ENCODE data around the gene GJC1.

The GJC1 gene

DNA sequence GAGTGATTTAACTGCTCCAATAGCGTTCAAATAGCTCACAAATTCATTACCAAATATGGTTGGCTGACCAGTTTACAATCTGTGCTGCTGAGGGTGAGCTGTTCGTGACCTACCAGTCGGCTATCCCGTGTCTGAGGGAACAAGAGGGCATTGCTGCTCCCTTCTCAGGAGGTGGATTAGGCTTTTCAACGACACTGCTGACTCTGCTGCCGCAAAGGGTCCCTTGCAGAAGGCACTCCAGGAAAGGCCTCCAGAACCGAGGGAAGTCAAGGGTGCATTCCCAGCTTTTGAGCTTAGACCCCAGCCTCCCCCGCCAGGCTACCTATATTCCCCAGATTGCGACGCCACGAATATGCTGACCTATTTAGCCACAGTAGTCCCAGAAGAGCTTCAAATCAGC lies 32.3 kb downstream of the GJC1 start:
- DNase-seq, result no peak

DNA sequence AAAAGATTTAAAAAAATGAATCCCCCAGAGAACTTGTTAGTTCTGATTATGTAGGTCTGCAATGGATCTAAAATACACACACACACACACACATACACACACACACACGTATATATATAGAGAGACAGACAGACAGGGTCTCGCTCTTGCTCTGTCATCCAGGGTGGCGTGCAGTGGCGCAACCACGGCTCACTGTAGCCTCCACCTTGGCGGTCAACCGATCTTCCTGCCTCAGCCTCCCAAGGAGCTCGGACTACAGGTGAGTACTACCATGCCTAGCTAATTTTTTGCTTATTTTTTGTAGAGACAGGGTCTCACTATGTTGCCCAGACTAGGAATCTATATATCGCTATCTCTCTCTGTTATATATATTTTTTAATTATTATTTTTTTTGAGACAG lies 33.4 kb downstream of the GJC1 start:
- no peak for DNase-seq

DNA sequence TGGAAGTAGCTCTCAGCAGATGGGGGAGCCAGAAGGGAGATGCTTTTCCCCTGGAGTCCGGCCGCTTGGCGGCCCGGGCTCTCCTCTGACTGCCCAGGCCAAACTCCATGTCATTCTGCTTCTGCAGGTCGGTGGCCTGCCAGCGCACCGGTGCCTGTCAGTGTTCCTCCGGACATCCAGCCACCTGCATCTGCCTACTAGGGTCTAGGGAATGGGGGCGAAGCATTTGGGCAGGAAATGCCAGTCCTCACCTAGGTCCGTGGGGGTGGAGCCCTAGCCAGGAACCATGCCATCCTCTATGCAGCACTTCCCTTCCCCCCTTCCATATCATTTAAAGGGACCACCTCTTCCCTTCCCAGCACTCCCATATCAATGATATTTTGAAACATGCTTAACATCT lies 34.2 kb downstream of the GJC1 start:
- DNase-seq, result no peak

DNA sequence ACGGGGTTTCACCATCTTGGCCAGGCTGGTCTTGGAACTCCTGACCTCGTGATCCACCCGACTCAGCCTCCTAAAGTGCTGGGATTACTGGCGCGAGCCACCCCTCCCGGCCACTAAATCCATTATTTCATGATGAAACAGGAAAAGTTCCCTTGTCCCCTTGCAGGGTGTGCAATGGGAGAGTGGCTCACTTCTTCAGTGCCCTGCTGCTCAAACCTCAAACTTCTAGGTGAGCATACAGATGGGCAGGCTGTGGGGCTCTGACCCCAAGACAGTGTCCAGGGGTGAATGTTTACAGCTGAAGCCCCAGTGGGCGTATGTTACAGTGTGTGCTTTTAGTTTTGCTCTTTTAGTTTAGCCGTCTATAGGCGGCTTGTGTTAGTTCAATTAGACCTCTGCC lies 34.7 kb downstream of the GJC1 start:
- no peak for DNase-seq

DNA sequence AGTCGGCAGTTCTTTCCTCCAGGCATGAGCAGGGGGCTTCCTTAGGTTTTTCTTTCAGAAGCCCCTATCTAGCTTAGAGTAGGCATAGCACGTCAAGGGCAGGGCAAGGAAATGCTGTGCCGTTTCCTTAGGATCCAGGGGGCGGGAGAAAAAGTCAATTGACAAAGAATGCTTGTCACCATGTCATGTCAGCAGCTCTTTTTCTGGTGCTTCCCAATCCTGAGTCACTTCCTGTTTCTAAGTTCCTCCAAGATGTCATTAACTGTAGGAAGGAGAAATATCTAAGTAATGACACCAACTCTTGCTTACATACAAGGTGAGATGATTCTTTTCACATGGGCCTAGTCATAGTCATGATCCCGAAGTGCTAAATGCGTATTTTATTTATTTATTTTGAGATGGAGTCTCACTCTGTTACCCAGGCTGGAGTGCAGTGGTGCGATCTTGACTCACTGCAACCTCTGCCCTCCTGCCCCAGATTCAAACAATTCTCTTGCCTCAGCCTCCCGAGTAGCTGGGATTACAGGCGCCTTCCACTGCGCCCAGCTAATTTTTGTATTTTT lies 35.2 kb downstream of the GJC1 start:
- no peak for DNase-seq

GRCh38 chr17:44793885-44794842 lies 35.9 kb downstream of the GJC1 start:
- DNase-seq, result no peak

GRCh38 chr17:44792276-44792675 lies 37.8 kb downstream of the GJC1 start:
- no peak for DNase-seq

DNA sequence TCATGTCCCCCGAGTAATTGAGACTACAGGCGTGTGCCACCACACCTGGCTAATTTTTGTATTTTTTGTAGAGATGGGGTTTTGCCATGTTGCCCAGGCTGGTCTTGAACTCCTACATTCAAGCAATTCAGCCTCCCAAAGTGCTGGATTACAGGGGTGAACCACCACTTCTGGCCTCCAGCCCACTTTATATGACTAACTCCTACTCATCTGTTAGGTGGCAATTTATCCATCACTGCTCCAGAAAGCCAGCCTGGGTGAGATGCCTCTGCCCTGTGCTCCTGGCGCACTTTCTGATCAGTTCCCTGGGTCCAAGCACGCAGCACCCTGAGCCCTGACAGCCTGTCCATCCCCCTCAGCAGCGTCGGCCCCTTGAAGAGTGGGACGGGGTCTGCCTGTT lies 41.9 kb downstream of the GJC1 start:
- DNase-seq, result no peak

- no peak for DNase-seq
These were observed 42.7 kb downstream of the GJC1 start for GRCh38 chr17:44787271-44787940.

GRCh38 chr17:44786551-44787081 lies 43.5 kb downstream of the GJC1 start:
- DNase-seq, result no peak

DNA sequence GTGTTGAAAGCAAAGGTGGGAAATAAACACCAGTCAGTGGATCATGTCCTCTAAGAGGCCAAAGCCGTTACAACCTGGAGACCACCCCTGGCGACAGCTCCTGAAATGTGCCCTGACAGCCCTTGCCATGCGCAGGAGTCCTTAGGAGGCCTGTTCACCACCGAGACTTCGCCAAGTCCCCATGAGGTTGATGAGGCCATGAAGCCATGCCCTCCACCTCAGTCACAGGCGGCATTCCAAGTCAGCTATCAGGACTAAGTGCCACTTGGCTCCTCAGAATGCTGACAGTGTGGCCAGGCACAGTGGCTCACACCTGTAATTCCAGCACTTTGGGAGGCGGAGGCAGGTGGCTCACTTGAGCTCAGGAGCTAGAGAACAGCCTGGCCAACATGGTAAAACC lies 44.2 kb downstream of the GJC1 start:
- DNase-seq, result no peak

DNA sequence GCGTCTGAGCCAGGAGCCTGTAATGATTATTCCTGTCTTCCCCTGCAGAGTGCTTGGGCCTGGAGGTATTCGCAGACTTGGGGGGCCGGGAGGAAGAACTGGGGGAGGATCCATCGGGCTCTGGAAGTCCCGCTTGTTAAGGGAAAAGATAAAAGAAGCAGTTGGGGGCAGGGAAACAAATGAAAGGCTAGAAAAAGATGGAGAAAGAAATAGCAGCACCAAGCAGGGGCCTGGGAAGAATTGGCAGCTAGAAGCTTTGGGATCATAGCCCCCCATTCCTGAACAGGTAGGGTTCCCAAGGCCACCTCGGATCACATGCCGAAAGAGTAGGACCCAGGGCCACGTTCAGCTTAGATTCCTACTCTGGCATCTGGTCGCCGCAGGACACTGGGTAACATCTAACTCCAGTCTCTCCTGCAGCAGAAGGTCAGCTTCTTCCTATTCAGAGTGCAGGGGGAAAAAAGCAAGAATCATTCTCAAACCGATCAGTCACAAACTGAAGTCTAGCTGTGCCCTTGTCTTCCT lies 47.7 kb downstream of the GJC1 start:
- no peak for DNase-seq

DNA sequence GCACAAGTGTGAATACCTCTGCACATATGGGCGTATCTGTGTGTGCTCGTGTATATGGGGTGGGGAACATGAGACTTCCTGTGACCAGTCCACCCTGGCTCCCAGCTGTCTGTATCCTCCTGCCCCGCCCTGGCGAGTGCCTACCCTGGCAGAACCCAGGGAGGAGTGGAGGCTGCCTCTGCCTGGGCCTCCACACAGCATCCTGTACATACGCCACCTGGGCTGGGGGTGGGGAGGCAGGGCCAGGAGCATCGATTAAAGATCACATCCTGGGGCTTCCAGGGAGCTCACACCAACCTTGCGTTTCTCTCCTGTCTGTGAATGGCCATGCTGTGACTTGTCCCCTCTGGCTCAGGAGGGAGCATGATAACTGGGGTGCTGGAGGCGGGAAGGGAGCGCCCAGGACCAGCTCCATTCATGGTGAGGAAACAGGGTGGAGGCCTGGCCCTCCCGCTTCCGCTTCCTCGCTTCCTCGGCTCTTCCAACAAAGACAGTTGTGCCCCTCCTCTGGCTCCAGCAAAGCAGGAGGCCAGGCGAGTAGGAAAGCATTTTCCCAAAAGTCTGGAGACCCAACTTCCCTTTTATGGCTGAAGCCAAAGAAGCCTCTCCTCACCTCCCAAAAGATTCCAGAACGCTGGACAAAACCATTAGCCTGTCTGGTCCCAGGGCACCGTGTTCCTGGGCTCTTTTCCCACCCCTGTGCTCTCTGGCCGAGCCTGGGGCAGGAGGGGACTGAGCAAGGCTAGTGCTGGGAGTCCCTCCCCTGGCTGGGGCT lies 48.3 kb downstream of the GJC1 start:
- no peak for DNase-seq

GRCh38 chr17:44780845-44781480 lies 49.1 kb downstream of the GJC1 start:
- DNase-seq, result no peak

DNA sequence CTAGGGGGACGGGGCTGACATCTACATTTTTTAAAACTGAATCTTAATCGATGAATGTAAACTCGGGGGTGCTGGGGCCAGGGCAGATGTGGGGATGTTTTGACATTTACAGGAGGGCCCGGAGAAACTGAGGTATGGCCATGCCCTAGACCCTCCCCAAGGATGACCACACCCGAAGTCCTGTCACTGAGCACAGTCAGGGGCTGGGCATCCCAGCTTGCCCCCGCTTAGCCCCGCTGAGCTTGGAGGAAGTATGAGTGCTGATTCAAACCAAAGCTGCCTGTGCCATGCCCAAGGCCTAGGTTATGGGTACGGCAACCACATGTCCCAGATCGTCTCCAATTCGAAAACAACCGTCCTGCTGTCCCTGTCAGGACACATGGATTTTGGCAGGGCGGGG lies 49.9 kb downstream of the GJC1 start:
- DNase-seq, result no peak

- DNase-seq, result peak; percentile 69
These were observed 50.7 kb downstream of the GJC1 start for GRCh38 chr17:44779211-44780025.

DNA sequence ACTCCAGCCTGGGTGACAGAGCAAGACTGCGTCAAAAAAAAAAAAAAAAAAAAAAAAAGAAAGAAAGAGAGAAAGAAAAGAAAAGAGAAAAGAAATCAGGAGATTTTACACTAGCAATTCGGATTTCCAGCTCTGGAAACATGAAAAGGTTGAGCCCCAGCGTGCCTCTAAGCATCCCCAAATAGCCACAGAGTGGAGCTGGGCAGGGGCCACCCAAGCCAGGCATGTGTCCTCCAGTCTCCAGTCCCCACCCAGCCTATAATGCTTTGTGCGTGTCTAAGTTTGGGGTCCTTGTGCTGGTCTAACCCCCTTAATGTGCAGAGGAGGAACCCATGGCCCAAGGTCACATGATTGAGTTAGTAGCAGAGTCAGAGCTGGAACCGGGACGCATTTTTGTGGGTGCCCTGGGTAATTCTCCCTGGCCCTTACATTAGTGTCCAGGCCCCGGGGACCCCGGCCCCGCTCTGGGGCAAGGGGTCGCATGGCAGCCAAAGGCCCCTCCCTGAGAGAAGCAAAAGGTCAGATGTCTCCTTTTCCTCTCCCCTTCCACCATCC lies 51.4 kb downstream of the GJC1 start:
- no peak for DNase-seq

- no peak for DNase-seq
These were observed 52.4 kb downstream of the GJC1 start for GRCh38 chr17:44777394-44778348.

DNA sequence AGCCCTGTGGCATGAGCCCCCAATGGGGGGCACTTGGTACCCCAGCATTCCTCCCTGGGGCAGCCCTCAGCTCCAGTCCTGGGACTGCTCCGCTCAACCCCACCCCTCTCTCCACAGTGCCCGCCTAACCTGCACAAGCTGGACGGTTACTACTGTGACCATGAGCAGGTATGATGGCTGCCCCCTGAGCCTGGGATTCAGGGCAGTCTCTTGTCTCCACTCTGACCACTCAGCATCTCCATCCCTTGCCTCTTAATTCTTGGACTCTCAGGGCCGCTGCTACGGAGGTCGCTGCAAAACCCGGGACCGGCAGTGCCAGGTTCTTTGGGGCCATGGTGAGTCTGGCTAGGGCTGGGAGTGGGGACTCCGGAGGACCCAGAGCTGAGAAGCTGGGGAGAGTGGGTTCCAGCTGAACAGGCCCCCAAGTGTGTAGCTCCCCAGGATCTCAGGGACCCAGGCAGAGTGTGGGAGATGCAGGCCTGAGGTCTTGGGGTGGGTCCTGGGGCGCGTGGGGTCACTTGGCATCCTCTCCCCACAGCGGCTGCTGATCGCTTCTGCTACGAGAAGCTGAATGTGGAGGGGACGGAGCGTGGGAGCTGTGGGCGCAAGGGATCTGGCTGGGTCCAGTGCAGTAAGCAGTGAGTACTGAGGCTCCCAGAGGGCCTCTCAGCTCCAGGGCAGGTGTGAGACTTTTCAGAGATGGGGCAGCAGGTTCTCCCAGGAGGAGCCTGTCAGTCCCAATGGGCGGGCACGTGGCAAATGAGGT lies 53.3 kb downstream of the GJC1 start:
- DNase-seq, result no peak
